Osteocyte (in vitro differentiated cells): ENCODE results near the gene PLEKHG4. TPM values are rescaled to one million over a fixed set of nuclear protein-coding genes. Genes with fewer than 3 reads are reported as not detected.

Experiments used
- DNase-seq: peaks from one replicate; pipeline ENCODE4 v3.0.0; 2021; ENCODE audit warnings: mixed read lengths; ENCODE audit not compliant: unreplicated experiment; ENCODE audit errors: extremely low spot score
- H3K27ac Mint-ChIP-seq: one replicate; pipeline ENCODE4 v1.8.0; 2021; ENCODE audit warnings: mild to moderate bottlenecking, mixed read lengths; ENCODE audit not compliant: unreplicated experiment
- H3K27me3 Mint-ChIP-seq: one replicate; pipeline ENCODE4 v1.8.0; 2021; ENCODE audit warnings: mixed read lengths; ENCODE audit not compliant: unreplicated experiment
- H3K36me3 Mint-ChIP-seq: one replicate; pipeline ENCODE4 v1.8.0; 2021; ENCODE audit warnings: mixed read lengths; ENCODE audit not compliant: unreplicated experiment
- H3K4me1 Mint-ChIP-seq: one replicate; pipeline ENCODE4 v1.8.0; 2021; ENCODE audit warnings: mixed read lengths; ENCODE audit not compliant: unreplicated experiment
- H3K4me3 Mint-ChIP-seq: one replicate; pipeline ENCODE4 v1.8.0; 2021; ENCODE audit warnings: mild to moderate bottlenecking, moderate library complexity, mixed read lengths; ENCODE audit not compliant: unreplicated experiment
- H3K9me3 Mint-ChIP-seq: one replicate; pipeline ENCODE4 v1.8.0; 2021; ENCODE audit warnings: mixed read lengths; ENCODE audit not compliant: unreplicated experiment
- CTCF ChIP-seq: fragments of 200-600 bp; sonication (generic); IDR thresholded peaks from 2 replicates; pipeline ENCODE4 v1.5.0; 2021; ENCODE audit warnings: antibody characterized with exemption, mild to moderate bottlenecking, moderate library complexity
- total RNA-seq: library from RNA; stranded (reverse); gene quantifications from 2 replicates; pipeline ENCODE4 v1.2.1, GENCODE V29; 2021

PLEKHG4 gene
- total RNA-seq, 1 donor from 2014 or later, result 11.4 TPM

GRCh38 chr16:67298277-67298676 is 18.9 kb downstream of the PLEKHG4 start:
- no peak for DNase-seq
- H3K27me3 Mint-ChIP-seq, result peaks cover under 1% of the 10 kb centered on the region
- H3K9me3 Mint-ChIP-seq, result no peaks in the 10 kb centered on the region
- no peak overlapping the region for H3K4me3 Mint-ChIP-seq
- TF ChIP-seq CTCF, result no peak
- no peak overlapping the region for H3K27ac Mint-ChIP-seq
- H3K36me3 Mint-ChIP-seq, result no peaks in the 10 kb centered on the region
- peaks cover 48% of the 10 kb centered on the region for H3K4me1 Mint-ChIP-seq

- H3K27me3 Mint-ChIP-seq, result no peaks in the 10 kb centered on the region
- no peak overlapping the region for H3K27ac Mint-ChIP-seq
- no peaks in the 10 kb centered on the region for H3K36me3 Mint-ChIP-seq
- DNase-seq, result no peak
- no peak for TF ChIP-seq CTCF
- peaks cover 52% of the 10 kb centered on the region for H3K4me1 Mint-ChIP-seq
- H3K9me3 Mint-ChIP-seq, result no peaks in the 10 kb centered on the region
- no peak overlapping the region for H3K4me3 Mint-ChIP-seq
These were observed 19.9 kb downstream of the PLEKHG4 start for GRCh38 chr16:67299269-67299668.

- Mint-ChIP-seq H3K9me3 (no peaks in the 10 kb centered on the region), H3K4me3 (no peak overlapping the region), H3K36me3 (no peaks in the 10 kb centered on the region), H3K27me3 (no peaks in the 10 kb centered on the region), H3K27ac (peak overlapping the region; percentile 85), H3K4me1 (peaks cover 37% of the 10 kb centered on the region)
- no peak for TF ChIP-seq CTCF
- no peak for DNase-seq
These were observed 21.9 kb downstream of the PLEKHG4 start for GRCh38 chr16:67301080-67301782.

- Mint-ChIP-seq H3K27me3 (no peaks in the 10 kb centered on the region), H3K4me1 (peaks cover 29% of the 10 kb centered on the region), H3K36me3 (no peaks in the 10 kb centered on the region), H3K4me3 (no peak overlapping the region), H3K27ac (peak overlapping the region; percentile 85), H3K9me3 (no peaks in the 10 kb centered on the region)
- TF ChIP-seq CTCF, result no peak
- no peak for DNase-seq
These were observed 22.7 kb downstream of the PLEKHG4 start for GRCh38 chr16:67302076-67302475.

GRCh38 chr16:67302970-67303369 is 23.6 kb downstream of the PLEKHG4 start:
- Mint-ChIP-seq H3K4me1 (peaks cover 24% of the 10 kb centered on the region), H3K4me3 (no peak overlapping the region), H3K9me3 (no peaks in the 10 kb centered on the region), H3K36me3 (no peaks in the 10 kb centered on the region), H3K27me3 (no peaks in the 10 kb centered on the region), H3K27ac (no peak overlapping the region)
- DNase-seq, result no peak
- TF ChIP-seq CTCF, result no peak
